Gastroesophageal sphincter (tissue), 3 donors: ENCODE results near the gene GPRASP2.

Experiments
- POLR2A ChIP-seq, 2 donors: fragments of 450-650 bp; IDR thresholded peaks; one replicate each; pipeline ENCODE4 v1.6.1; 2017; ENCODE audit warnings: antibody characterized with exemption in 2 of 2, mild to moderate bottlenecking in 2 of 2, moderate library complexity in 1 of 2
- POLR2AphosphoS5 ChIP-seq: sonication (generic); formaldehyde crosslinking; IDR thresholded peaks from one replicate; pipeline ENCODE4 v1.6.1; 2017; ENCODE audit warnings: antibody characterized with exemption
- TF ChIP-seq, protein P1 (sequence below), 4 experiments: fragments of 200-600 bp in 2 of 4; fragments of 450-650 bp in 2 of 4; sonication (generic) in 1 of 4; IDR thresholded peaks; one replicate each; pipeline ENCODE4 v1.5.1; 2017 to 2019; ENCODE audit warnings: antibody characterized with exemption in 4 of 4, mild to moderate bottlenecking in 2 of 4, moderate library complexity in 2 of 4

DNA sequence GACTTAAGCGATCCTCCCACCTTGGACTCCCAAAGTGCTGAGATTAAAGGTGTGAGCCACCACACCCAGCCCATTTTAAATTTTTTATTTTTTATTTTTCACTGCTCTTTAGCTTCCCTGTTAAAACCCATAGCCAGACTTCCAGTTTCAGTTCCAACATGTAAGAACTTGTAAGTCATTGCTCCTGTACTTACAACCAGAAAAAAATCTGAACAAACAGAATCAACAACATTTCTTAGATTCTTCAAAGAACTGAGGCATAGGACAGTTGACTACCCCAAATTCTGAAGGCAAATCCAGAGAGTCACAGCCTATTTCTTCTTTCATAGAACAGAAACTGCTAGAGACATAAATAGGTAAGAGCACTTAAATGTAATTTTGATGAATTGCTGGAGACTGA is 16.4 kb downstream of the GPRASP2 start:
- TF ChIP-seq, protein P1, sequence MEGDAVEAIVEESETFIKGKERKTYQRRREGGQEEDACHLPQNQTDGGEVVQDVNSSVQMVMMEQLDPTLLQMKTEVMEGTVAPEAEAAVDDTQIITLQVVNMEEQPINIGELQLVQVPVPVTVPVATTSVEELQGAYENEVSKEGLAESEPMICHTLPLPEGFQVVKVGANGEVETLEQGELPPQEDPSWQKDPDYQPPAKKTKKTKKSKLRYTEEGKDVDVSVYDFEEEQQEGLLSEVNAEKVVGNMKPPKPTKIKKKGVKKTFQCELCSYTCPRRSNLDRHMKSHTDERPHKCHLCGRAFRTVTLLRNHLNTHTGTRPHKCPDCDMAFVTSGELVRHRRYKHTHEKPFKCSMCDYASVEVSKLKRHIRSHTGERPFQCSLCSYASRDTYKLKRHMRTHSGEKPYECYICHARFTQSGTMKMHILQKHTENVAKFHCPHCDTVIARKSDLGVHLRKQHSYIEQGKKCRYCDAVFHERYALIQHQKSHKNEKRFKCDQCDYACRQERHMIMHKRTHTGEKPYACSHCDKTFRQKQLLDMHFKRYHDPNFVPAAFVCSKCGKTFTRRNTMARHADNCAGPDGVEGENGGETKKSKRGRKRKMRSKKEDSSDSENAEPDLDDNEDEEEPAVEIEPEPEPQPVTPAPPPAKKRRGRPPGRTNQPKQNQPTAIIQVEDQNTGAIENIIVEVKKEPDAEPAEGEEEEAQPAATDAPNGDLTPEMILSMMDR (IDR thresholded peaks at IDR 0.05) = no peak
- no peak for TF ChIP-seq POLR2AphosphoS5
- TF ChIP-seq POLR2A (IDR thresholded peaks at IDR 0.05) = no peak
